Ureter (tissue), 1 donor: ENCODE data around the gene ARVCF. TPM values are rescaled to one million over a fixed set of nuclear protein-coding genes. Genes with fewer than 3 reads are reported as not detected.

ENCODE experiments used
- DNase-seq: peaks from one replicate; pipeline ENCODE4 v3.0.0-alpha.2; 2020; ENCODE audit warnings: low spot score
- total RNA-seq: library from RNA; stranded (reverse); gene quantifications from one replicate; pipeline ENCODE4 v1.2.4, GENCODE V29; 2023
- donor health status: DM: yes; HTN: yes; CAD: no.

The ARVCF gene
- total RNA-seq, 1 donor from 2014 or later, result 11.5 TPM

- DNase-seq, result no peak
Measured at GRCh38 chr22:19998991-19999820, 17.4 kb downstream of the ARVCF start.

DNA sequence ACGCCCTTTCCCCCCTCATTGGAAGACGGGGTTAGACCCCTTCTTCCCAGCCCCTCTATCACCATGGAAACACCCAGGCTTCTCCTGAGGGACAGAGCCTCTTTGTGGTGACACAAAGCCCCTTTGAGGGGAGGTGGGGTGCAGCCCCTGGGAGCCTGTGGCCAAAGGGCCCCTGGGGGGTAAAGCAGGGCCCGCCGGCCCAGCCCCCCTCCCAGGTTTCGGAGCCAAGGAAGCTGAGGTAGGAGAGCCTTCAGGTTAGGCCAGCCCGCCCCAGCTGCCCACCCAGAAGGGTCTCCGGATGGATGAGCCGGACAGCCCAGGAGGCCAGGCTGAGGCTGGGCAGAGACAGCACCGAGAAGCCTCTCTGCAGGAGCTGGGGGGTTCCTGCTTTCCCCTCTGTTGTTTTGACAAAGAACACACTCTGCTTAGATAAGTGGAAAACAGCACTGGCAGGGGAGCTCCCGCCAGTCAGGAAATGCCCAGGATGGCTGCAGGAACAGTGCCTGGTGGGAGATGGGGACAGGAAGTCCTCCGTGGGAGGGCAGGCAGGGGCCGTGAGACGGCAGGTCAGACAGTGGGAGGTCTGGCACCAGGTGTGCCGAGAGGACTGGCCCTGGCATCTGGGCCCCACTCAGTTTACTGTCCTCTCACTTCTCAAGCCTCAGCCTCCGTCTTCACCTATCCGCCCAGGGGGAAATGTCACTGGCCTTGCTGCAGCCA lies 18.2 kb downstream of the ARVCF start:
- no peak for DNase-seq

GRCh38 chr22:19997561-19998231 lies 18.9 kb downstream of the ARVCF start:
- no peak for DNase-seq

GRCh38 chr22:19996694-19997384 lies 19.8 kb downstream of the ARVCF start:
- DNase-seq, result no peak

GRCh38 chr22:19995611-19996339 lies 20.8 kb downstream of the ARVCF start:
- DNase-seq, result no peak

DNA sequence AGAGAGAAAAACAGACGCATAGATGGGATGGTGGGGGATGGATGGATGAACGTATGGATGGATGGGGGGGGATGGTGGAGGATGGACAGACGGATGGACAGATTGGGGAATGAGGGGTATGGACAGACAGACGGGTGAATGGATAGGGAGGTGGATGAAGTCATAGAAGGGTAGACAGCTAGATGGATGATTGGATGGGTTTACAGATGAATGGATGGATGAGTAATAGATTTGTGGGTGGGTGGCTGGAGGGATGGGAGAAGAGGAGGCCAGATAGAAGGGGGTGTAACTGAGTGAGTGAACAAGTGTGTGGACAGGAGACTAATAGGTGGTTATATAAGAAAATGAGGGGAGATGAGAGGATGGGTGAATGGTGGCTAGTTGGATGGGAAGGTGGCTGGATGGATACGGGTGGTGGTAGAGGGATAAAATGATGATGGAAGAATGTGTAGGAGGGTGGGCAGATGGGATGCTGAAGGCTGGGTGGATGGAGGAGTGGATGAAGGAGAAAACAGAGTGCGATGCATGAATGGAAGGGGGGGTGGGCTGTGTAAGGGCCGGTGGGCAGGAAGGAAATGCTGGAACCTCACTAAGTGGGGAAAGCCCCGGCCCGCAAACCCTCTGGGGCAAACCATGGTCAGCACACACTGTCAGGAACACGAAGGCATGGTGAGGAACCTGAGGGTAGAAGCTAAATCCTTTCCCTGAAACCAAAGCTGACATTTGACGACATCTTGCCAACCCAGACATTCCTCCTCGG lies 21.6 kb downstream of the ARVCF start:
- DNase-seq, result no peak

- no peak for DNase-seq
Measured at GRCh38 chr22:19993926-19994325, 22.7 kb downstream of the ARVCF start.

- DNase-seq, result no peak
Measured at GRCh38 chr22:19992921-19993355, 23.7 kb downstream of the ARVCF start.

DNA sequence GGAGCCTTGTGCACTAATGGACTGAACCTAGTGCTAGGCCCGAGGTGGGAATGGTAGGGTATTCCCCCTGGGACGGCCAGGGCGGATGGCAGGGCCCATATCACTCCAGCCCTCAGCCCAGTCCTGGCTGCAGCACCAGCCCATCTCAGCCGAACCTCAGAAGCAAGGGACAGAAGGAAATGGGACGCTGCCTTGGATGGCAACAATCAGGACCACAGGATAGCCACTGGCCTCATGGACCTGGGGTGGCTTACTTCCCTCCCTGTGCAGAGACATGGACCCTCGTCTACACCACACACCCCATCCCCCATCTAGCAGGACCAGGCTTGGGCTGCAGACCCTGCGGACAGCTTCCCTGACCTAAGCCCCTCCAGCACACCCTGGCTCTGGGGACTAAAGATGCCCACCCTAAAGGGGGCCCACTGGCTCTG lies 24.1 kb downstream of the ARVCF start:
- DNase-seq, result no peak

GRCh38 chr22:19991645-19992451 lies 24.8 kb downstream of the ARVCF start:
- DNase-seq, result no peak

DNA sequence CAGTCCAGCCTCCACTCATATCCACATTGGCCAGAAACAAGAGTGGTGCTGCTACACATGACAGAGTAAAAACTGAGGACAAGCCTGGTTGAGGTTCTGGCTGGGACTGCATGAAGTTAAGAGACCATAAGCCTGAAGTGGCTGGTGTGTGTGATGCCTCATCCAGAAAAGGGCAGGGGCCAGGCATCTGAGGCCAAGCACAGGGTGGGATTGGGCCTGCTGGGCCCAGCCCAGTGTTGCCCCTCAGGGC lies 25.3 kb downstream of the ARVCF start:
- no peak for DNase-seq

DNA sequence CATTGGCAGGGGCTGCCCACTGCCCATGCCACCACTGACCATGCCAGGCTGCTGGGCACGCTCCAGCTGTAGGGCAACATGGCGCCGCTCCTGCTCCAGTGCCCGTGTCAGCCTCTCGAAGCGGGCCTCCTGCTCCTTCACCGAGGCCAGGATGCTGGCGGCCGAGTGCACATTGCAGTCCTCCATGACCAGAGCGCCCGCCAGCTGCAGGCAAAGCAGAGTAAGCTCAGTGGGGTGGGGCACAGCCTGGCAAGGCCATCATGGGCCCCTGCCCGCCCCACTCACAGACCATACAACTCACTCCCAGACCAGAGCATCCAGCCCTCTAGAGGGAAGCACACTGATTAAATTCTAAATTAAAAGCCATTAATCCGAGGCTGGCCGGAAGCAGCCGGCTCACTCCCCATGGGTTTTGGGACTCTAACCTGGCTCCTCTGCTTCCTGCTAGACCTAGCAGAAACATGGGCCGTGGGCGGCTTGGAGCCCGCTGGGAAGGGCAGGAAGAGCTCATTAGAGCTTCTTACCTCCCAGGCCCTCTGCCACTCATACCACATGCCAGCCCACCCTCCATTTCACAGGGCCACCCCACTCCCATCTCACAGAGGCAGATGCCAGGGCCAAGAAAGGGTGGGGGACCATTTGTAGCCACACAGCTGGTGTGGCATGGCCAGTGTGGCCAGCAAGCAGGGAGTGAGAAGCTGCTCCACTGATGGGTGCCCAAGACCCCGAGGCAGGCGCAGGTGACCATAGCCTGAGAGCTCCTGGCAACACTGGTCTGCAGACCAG lies 25.8 kb downstream of the ARVCF start:
- no peak for DNase-seq

DNA sequence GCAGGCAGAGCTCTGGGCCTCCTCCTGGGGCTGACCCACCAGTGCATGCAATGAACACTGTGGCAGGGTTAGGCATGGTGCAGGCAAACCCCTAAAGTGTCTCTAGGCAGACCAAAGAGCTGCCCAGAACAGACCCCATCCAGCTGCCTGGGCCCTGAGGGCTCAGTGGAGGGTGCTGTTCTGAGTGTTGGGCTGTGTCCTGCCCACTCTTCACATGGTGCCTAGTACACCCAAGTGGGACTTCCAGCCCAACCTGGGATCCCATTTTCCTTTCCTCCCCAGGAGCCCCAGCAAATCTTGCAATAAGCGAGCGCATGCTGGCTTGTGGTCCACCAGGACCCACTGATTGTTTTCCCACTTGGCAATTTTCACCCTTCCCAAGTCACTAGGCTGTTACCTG lies 26.4 kb downstream of the ARVCF start:
- no peak for DNase-seq

- DNase-seq, result no peak
Measured at GRCh38 chr22:19989725-19990067, 26.9 kb downstream of the ARVCF start.

GRCh38 chr22:19988965-19989724 lies 27.5 kb downstream of the ARVCF start:
- DNase-seq, result no peak

- DNase-seq, result no peak
Measured at GRCh38 chr22:19988331-19988808, 28.3 kb downstream of the ARVCF start.

- DNase-seq, result no peak
Measured at GRCh38 chr22:19987394-19988306, 29.0 kb downstream of the ARVCF start.
